A549 (cell line): ENCODE measurements around the gene ZFP57. TPM values are rescaled to one million over a fixed set of nuclear protein-coding genes. Genes with fewer than 3 reads are reported as not detected.
A peak's percentile ranks its signal among the peaks of the same experiment; 100 is the strongest.

Source experiments
- ATAC-seq, 2 experiments: fragments of 200-7000 bp in 1 of 2; fragments of >200 bp in 1 of 2; cut with Nextera tagmentation in 1 of 2; cut with Tn5 transposase in 1 of 2; 3 replicates each; pipeline versions ENCODE4 v1.8.0 to v1.9.1; 2018 to 2020; ENCODE audit warnings: mild to moderate bottlenecking in 1 of 2, moderate library complexity in 1 of 2
- CTCF ChIA-PET: fragments of 300-600 bp; sonication (Branson Sonifier 250); formaldehyde crosslinking; extraction: SDS; loops from one replicate; lab custom pipeline; 2021; ENCODE audit warnings: antibody characterized with exemption, inconsistent platforms; lab: Yijun Ruan, JAX
- POLR2A ChIA-PET: fragments of 350-600 bp; formaldehyde crosslinking; extraction: SDS; loops from one replicate; lab custom pipeline; 2021; ENCODE audit warnings: antibody characterized with exemption, inconsistent platforms; lab: Yijun Ruan, JAX
- DNase-seq, 2 experiments: peaks; one replicate each; pipeline versions ENCODE4 v3.0.0 to v3.0.0-alpha.2; 2011 to 2016; ENCODE audit warnings: low read depth in 1 of 2, low spot score in 1 of 2
- FAIRE-seq: peaks from 2 replicates; lab custom pipeline; 2011; peaks lifted over from hg19 to GRCh38; lab: Jason Lieb, UNC
- H3K27ac ChIP-seq, 2 experiments: fragments of >200 bp; sonication (Bioruptor Twin); formaldehyde crosslinking; 3 replicates each; pipeline ENCODE4 v1.5.1; 2016 to 2017
- H3K4me1 ChIP-seq: fragments of >200 bp; sonication (Bioruptor Twin); formaldehyde crosslinking; 3 replicates; pipeline ENCODE4 v1.6.1; 2016
- H3K4me2 ChIP-seq: fragments of >200 bp; sonication (Bioruptor Twin); formaldehyde crosslinking; 3 replicates; pipeline ENCODE4 v1.6.1; 2016
- H3K4me3 ChIP-seq: fragments of >200 bp; sonication (Bioruptor Twin); formaldehyde crosslinking; 3 replicates; pipeline ENCODE4 v1.5.1; 2016
- H3K9me3 ChIP-seq: fragments of >200 bp; sonication (Bioruptor Twin); formaldehyde crosslinking; 3 replicates; pipeline ENCODE4 v1.6.1; 2016
- BHLHE40 ChIP-seq: IDR thresholded peaks from 2 replicates; pipeline ENCODE4 v1.6.1; 2012; ENCODE audit warnings: low read depth, low read length, inconsistent platforms
- CHD2 ChIP-seq: fragments of 150-350 bp; IDR thresholded peaks from 2 replicates; pipeline ENCODE4 v1.6.1; 2014; ENCODE audit warnings: low read length; ENCODE audit not compliant: partially characterized antibody
- CHD4 ChIP-seq: fragments of 200-600 bp; sonication (generic); IDR thresholded peaks from 2 replicates; pipeline ENCODE4 v1.6.1; 2016; ENCODE audit warnings: antibody characterized with exemption, mild to moderate bottlenecking, borderline replicate concordance
- EP300 ChIP-seq, 2 experiments: fragments of >200 bp; sonication (Bioruptor Twin); formaldehyde crosslinking; IDR thresholded peaks; 2 replicates in 1 of 2; 3 replicates in 1 of 2; pipeline ENCODE4 v1.6.1; 2016 to 2017
- HDAC2 ChIP-seq: fragments of 200-600 bp; sonication (generic); IDR thresholded peaks from 2 replicates; pipeline ENCODE4 v1.6.1; 2016
- HOXB5 ChIP-seq: fragments of 250-450 bp; sonication (Bioruptor Pico); IDR thresholded peaks from 2 replicates; pipeline ENCODE4 v1.5.0; 2020; ENCODE audit warnings: mild to moderate bottlenecking, moderate library complexity
- JUN ChIP-seq, 2 experiments: fragments of >200 bp; sonication (Bioruptor Twin); formaldehyde crosslinking; IDR thresholded peaks; 2 replicates in 1 of 2; 3 replicates in 1 of 2; pipeline ENCODE4 v1.6.1; 2016 to 2017
- KDM1A ChIP-seq: fragments of 200-600 bp; sonication (generic); IDR thresholded peaks from 2 replicates; pipeline ENCODE4 v1.6.1; 2016; ENCODE audit warnings: low read depth, mild to moderate bottlenecking
- NFE2L2 ChIP-seq: fragments of 150-350 bp; conservative IDR thresholded peaks from 2 replicates; pipeline ENCODE4 v1.6.1; 2014; ENCODE audit warnings: low read length
- NPAS2 ChIP-seq: fragments of 250-450 bp; sonication (Bioruptor Pico); IDR thresholded peaks from 2 replicates; pipeline ENCODE4 v1.8.0; 2022; ENCODE audit warnings: mild to moderate bottlenecking, moderate library complexity, borderline replicate concordance
- PHF8 ChIP-seq: fragments of 200-600 bp; sonication (generic); IDR thresholded peaks from 2 replicates; pipeline ENCODE4 v1.6.1; 2016; ENCODE audit warnings: low read depth, mild to moderate bottlenecking, antibody characterized with exemption, moderate library complexity, borderline replicate concordance
- RCOR1 ChIP-seq: fragments of 150-350 bp; IDR thresholded peaks from 2 replicates; pipeline ENCODE4 v1.6.1; 2014; ENCODE audit warnings: antibody characterized with exemption, low read length, low read depth
- RNF2 ChIP-seq: fragments of 200-600 bp; sonication (generic); IDR thresholded peaks from 2 replicates; pipeline ENCODE4 v1.6.1; 2016; ENCODE audit warnings: low read depth, mild to moderate bottlenecking, antibody characterized with exemption, moderate library complexity, borderline replicate concordance
- ZSCAN20 ChIP-seq: fragments of 250-450 bp; sonication (Bioruptor Pico); IDR thresholded peaks from 2 replicates; pipeline ENCODE4 v1.8.0; 2022; ENCODE audit warnings: mild to moderate bottlenecking, moderate library complexity
- whole genome bisulfite sequencing: methylation state at CpG from one replicate; pipeline ENCODE4 v1.1.6; 2017; ENCODE audit errors: missing lambda C conversion rate; 5-methylcytosine and 5-hydroxymethylcytosine counted together
- polyA plus RNA-seq, 4 experiments: library from polyadenylated mRNA; depleted of rRNA in 3 of 4; stranded (reverse); fragments of >200 nt; fragmentation: RNase III in 1 of 4; extraction: RNeasy Plus Mini Kit Qiagen cat#74134 plus additional on column Dnase treatment in 1 of 4; gene quantifications; 2 replicates in 3 of 4; 3 replicates in 1 of 4; pipeline ENCODE4 v1.2.3, GENCODE V29; 2011 to 2017
- TF ChIP-seq, protein P1 (sequence below): fragments of 150-350 bp; IDR thresholded peaks from 2 replicates; pipeline ENCODE4 v1.6.1; 2014; ENCODE audit warnings: low read depth, mild to moderate bottlenecking, low read length
- TF ChIP-seq, protein P2 (sequence below): fragments of >200 bp; sonication (Bioruptor Twin); formaldehyde crosslinking; IDR thresholded peaks from 3 replicates; pipeline ENCODE4 v1.5.1; 2016
- TF ChIP-seq, protein P3 (sequence below): IDR thresholded peaks from 2 replicates; pipeline ENCODE4 v1.6.1; 2012
- TF ChIP-seq, protein P4 (sequence below): fragments of 250-450 bp; sonication (Bioruptor Pico); IDR thresholded peaks from 2 replicates; pipeline ENCODE4 v1.5.0; 2020; ENCODE audit warnings: low read depth, mild to moderate bottlenecking, moderate library complexity

ZFP57 gene
- polyA plus RNA-seq, 2 of the 4 experiments (the other 2 are of a cell fraction), result 0.08 TPM; not detected in 1

DNA sequence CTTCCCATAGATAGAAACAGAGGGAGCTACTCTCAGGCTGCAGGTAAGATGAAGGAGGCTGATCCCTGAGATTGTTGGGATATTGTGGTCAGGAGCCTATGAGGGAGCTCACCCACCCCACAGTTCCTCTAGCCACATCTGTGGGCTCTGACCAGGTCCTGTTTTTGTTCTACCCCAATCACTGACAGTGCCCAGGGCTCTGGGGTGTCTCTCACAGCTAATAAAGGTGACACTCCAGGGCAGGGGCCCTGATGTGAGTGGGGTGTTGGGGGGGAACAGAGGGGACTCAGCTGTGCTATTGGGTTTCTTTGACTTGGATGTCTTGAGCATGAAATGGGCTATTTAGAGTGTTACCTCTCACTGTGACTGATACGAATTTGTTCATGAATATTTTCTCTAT is 45.0 kb upstream of the ZFP57 start (continued):
- no peak for TF ChIP-seq HDAC2
- TF ChIP-seq, protein P1, sequence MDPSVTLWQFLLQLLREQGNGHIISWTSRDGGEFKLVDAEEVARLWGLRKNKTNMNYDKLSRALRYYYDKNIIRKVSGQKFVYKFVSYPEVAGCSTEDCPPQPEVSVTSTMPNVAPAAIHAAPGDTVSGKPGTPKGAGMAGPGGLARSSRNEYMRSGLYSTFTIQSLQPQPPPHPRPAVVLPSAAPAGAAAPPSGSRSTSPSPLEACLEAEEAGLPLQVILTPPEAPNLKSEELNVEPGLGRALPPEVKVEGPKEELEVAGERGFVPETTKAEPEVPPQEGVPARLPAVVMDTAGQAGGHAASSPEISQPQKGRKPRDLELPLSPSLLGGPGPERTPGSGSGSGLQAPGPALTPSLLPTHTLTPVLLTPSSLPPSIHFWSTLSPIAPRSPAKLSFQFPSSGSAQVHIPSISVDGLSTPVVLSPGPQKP, result no peak

DNA sequence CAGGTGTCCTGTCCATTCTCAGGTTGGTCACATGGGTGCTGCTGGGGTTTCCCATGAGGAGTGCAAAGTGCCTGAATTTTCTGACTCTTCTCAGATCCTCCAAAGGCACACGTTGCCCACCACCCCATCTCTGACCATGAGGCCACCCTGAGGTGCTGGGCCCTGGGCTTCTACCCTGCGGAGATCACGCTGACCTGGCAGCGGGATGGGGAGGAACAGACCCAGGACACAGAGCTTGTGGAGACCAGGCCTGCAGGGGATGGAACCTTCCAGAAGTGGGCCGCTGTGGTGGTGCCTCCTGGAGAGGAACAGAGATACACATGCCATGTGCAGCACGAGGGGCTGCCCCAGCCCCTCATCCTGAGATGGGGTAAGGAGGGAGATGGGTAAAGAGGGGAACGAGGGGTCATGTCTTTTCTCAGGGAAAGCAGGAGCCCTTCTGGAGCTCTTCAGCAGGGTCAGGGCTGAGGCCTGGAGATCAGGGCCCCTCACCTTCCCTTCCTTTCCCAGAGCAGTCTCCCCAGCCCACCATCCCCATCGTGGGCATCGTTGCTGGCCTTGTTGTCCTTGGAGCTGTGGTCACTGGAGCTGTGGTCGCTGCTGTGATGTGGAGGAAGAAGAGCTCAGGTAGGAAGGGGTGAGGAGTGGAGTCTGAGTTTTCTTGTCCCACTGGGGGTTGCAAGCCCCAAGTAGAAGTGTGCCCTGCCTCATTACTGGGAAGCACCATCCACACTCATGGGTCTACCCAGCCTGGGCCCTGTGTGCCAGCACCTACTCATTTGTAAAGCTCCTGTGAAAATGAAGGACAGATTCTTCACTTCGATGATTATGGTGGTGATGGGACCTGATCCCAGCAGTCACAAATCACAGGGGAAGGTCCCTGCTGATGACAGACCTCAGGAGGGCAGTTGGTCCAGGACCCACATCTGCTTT is 44.3 kb upstream of the ZFP57 start:
- ChIA-PET CTCF (interaction anchor here (0.6 to 1.8 kb wide), 6 partner anchors 9 to 1119 kb away, joined by 3 to 5 read pairs (median 3); no protein-coding TSS in a partner anchor), POLR2A (no interaction called here)
- WGBS, result 76% methylated on average over 8 of the region's 11 CpGs
- FAIRE-seq (no peak), ATAC-seq (no peak), DNase-seq (no peak)
- no peaks in the 10 kb centered on the region for H3K4me1 ChIP-seq
- TF ChIP-seq NFE2L2 (no peak), KDM1A (no peak), RCOR1 (no peak), PHF8 (no peak), HOXB5 (CRISPR knock-in tag) (no peak), ZSCAN20 (CRISPR knock-in tag) (no peak), RNF2 (no peak), CHD4 (no peak), NPAS2 (CRISPR knock-in tag) (no peak), CHD2 (no peak), BHLHE40 (no peak)
- TF ChIP-seq, protein P2, sequence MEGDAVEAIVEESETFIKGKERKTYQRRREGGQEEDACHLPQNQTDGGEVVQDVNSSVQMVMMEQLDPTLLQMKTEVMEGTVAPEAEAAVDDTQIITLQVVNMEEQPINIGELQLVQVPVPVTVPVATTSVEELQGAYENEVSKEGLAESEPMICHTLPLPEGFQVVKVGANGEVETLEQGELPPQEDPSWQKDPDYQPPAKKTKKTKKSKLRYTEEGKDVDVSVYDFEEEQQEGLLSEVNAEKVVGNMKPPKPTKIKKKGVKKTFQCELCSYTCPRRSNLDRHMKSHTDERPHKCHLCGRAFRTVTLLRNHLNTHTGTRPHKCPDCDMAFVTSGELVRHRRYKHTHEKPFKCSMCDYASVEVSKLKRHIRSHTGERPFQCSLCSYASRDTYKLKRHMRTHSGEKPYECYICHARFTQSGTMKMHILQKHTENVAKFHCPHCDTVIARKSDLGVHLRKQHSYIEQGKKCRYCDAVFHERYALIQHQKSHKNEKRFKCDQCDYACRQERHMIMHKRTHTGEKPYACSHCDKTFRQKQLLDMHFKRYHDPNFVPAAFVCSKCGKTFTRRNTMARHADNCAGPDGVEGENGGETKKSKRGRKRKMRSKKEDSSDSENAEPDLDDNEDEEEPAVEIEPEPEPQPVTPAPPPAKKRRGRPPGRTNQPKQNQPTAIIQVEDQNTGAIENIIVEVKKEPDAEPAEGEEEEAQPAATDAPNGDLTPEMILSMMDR, result no peak
- TF ChIP-seq, protein P3, sequence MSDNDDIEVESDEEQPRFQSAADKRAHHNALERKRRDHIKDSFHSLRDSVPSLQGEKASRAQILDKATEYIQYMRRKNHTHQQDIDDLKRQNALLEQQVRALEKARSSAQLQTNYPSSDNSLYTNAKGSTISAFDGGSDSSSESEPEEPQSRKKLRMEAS, result no peak
- H3K4me2 ChIP-seq, result no peak overlapping the region
- no peak overlapping the region for H3K4me3 ChIP-seq
- H3K9me3 ChIP-seq, result no peaks in the 10 kb centered on the region
- no peak overlapping the region for H3K27ac ChIP-seq

DNA sequence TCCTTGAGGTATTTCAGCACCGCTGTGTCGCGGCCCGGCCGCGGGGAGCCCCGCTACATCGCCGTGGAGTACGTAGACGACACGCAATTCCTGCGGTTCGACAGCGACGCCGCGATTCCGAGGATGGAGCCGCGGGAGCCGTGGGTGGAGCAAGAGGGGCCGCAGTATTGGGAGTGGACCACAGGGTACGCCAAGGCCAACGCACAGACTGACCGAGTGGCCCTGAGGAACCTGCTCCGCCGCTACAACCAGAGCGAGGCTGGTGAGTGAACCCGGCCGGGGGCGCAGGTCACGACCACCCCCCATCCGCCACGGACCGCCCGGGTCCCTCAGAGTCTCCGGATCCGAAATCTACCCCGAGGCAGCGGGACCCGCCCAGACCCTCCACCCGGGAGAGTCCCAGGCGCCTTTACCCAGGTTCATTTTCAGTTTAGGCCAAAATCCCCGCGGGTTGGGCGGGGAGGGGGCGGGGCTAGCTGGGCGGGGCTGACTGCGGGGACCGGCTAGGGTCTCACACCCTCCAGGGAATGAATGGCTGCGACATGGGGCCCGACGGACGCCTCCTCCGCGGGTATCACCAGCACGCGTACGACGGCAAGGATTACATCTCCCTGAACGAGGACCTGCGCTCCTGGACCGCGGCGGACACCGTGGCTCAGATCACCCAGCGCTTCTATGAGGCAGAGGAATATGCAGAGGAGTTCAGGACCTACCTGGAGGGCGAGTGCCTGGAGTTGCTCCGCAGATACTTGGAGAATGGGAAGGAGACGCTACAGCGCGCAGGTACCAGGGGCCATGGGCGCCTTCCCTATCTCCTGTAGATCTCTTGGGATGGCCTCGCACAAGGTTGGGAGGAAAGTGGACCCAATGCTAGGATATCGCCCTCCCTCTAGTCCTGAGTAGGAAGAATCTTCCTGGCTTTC is 43.0 kb upstream of the ZFP57 start:
- no peaks in the 10 kb centered on the region for H3K4me1 ChIP-seq
- ATAC-seq (peak; percentile 41 to 63; a peak in 5 of 6 replicates), FAIRE-seq (no peak), DNase-seq (no peak)
- CTCF ChIA-PET, result no interaction called here
- no peaks in the 10 kb centered on the region for H3K9me3 ChIP-seq
- TF ChIP-seq EP300 (IDR thresholded peaks at IDR 0.05) (no peak), NPAS2 (CRISPR knock-in tag) (no peak), JUN (IDR thresholded peaks at IDR 0.05) (no peak), RNF2 (0 out of 2 replicates have a peak, but pooled peaks have one; percentile 32)
- TF ChIP-seq, protein P4, sequence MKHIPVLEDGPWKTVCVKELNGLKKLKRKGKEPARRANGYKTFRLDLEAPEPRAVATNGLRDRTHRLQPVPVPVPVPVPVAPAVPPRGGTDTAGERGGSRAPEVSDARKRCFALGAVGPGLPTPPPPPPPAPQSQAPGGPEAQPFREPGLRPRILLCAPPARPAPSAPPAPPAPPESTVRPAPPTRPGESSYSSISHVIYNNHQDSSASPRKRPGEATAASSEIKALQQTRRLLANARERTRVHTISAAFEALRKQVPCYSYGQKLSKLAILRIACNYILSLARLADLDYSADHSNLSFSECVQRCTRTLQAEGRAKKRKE (CRISPR knock-in tag), result no peak
- peak overlapping the region; percentile 55 for H3K4me3 ChIP-seq
- POLR2A ChIA-PET, result no interaction called here
- 95% methylated on average over 13 of the region's 76 CpGs for WGBS
- peak overlapping the region; percentile 85 for H3K4me2 ChIP-seq
- peak overlapping the region; percentile 43 to 84; a peak in 5 of 6 replicates for H3K27ac ChIP-seq
